ENCODE measurements around the gene VCL. TPM values are rescaled to one million over a fixed set of nuclear protein-coding genes. Genes with fewer than 3 reads are reported as not detected.

Gene VCL
- total RNA-seq, 4 donors from 2014 or later = 53.3 to 90.4 (median 63.1) TPM

GRCh38 chr10:74153123-74153522 is 155.2 kb downstream of the VCL start:
- intact Hi-C loops (cut with DNase I; ENCODE audit: low total_unique reads) = no loop called here
- no peak overlapping the region for H3K4me3 ChIP-seq (ENCODE audit: low read depth, poor library complexity, severe bottlenecking)
- DNase-seq (ENCODE audit: low spot score in 2 of 2) = no peak
- TF ChIP-seq CTCF (IDR thresholded peaks at IDR 0.05) (no peak), POLR2A (IDR thresholded peaks at IDR 0.05) (no peak)
- 28 to 34% methylated on average over 4 of the region's 4 CpGs for WGBS, 2 donors

- H3K4me3 ChIP-seq (ENCODE audit: low read depth, poor library complexity, severe bottlenecking) = no peak overlapping the region
- TF ChIP-seq CTCF (IDR thresholded peaks at IDR 0.05) (no peak), POLR2A (IDR thresholded peaks at IDR 0.05) (no peak)
- intact Hi-C loops (cut with DNase I; ENCODE audit: low total_unique reads) = no loop called here
- 43 to 62% methylated on average over 4 of the region's 4 CpGs for WGBS, 2 donors
- DNase-seq (ENCODE audit: low spot score in 2 of 2) = no peak
Observed at GRCh38 chr10:74153676-74154075, 155.8 kb downstream of the VCL start.

- no peak for DNase-seq (ENCODE audit: low spot score in 2 of 2)
Observed at GRCh38 chr10:74156919-74157289, 159.0 kb downstream of the VCL start.

GRCh38 chr10:74160013-74160412 is 162.1 kb downstream of the VCL start:
- H3K4me3 ChIP-seq (ENCODE audit: low read depth, poor library complexity, severe bottlenecking) = no peak overlapping the region
- no peak for DNase-seq (ENCODE audit: low spot score in 2 of 2)
- 91 to 96% methylated on average over 3 of the region's 3 CpGs for WGBS, 2 donors
- intact Hi-C loops (cut with DNase I; ENCODE audit: low total_unique reads) = no loop called here
- TF ChIP-seq POLR2A (IDR thresholded peaks at IDR 0.05) (no peak), CTCF (IDR thresholded peaks at IDR 0.05) (no peak)

More at GRCh38 chr10:74156919-74157289, 159.0 kb downstream of the VCL start:
- intact Hi-C loops (cut with DNase I; ENCODE audit: low total_unique reads) = no loop called here
- no peak overlapping the region for H3K4me3 ChIP-seq (ENCODE audit: low read depth, poor library complexity, severe bottlenecking)
- WGBS, 2 donors = 32 to 53% methylated on average over 2 of the region's 2 CpGs
- no peak for TF ChIP-seq POLR2A (IDR thresholded peaks at IDR 0.05)
- TF ChIP-seq CTCF (IDR thresholded peaks at IDR 0.05) = no peak

GRCh38 chr10:74163319-74164068 is 165.6 kb downstream of the VCL start:
- TF ChIP-seq POLR2A (IDR thresholded peaks at IDR 0.05) (no peak), CTCF (IDR thresholded peaks at IDR 0.05) (no peak)
- DNase-seq (ENCODE audit: low spot score in 2 of 2) = no peak
- no peak overlapping the region for H3K4me3 ChIP-seq (ENCODE audit: low read depth, poor library complexity, severe bottlenecking)
- intact Hi-C loops (cut with DNase I; ENCODE audit: low total_unique reads) = no loop called here
- WGBS, 2 donors = 65 to 81% methylated on average over 3 of the region's 3 CpGs
